Fibroblast of lung (primary cell): Measurements from ENCODE around the gene IKZF2. TPM values are rescaled to one million over a fixed set of nuclear protein-coding genes. Genes with fewer than 3 reads are reported as not detected.

Experiments
- DNase-seq, 2 donors: peaks; one replicate each; pipeline versions ENCODE4 v3.0.0 to v3.0.0-alpha.2; 2010; ENCODE audit warnings: low read depth in 2 of 2
- H2AFZ ChIP-seq: 2 replicates; pipeline ENCODE4 v1.5.1; 2012; ENCODE audit warnings: low read length, control low read depth, inconsistent platforms
- H3K27ac ChIP-seq: 2 replicates; pipeline ENCODE4 v1.5.1; 2011; ENCODE audit warnings: low read length, control low read depth; ENCODE audit not compliant: insufficient read depth
- H3K27me3 ChIP-seq: 2 replicates; pipeline ENCODE4 v1.5.1; 2011; ENCODE audit warnings: mild to moderate bottlenecking, low read length; ENCODE audit not compliant: control insufficient read depth, insufficient read depth
- H3K36me3 ChIP-seq: 2 replicates; pipeline ENCODE4 v1.5.1; 2011; ENCODE audit warnings: low read length; ENCODE audit not compliant: control insufficient read depth, insufficient read depth
- H3K4me1 ChIP-seq: 2 replicates; pipeline ENCODE4 v1.5.1; 2011; ENCODE audit warnings: low read length; ENCODE audit not compliant: control insufficient read depth, insufficient read depth; ENCODE audit errors: extremely low read depth
- H3K4me2 ChIP-seq: 2 replicates; pipeline ENCODE4 v1.5.1; 2011; ENCODE audit warnings: low read length, control low read depth; ENCODE audit not compliant: insufficient read depth; ENCODE audit errors: extremely low read depth
- H3K4me3 ChIP-seq, 4 experiments: fragments of 200-600 bp in 1 of 4; sonication (generic) in 1 of 4; replicated peaks in 1 of 4; 2 replicates each; pipeline ENCODE4 v1.5.1; 2011 to 2016; ENCODE audit warnings: low read length in 4 of 4, low read depth in 3 of 4, mild to moderate bottlenecking in 3 of 4, control low read depth in 2 of 4, inconsistent platforms in 1 of 4, mixed read lengths in 1 of 4; ENCODE audit not compliant: insufficient read depth in 1 of 4; ENCODE audit errors: control extremely low read depth in 1 of 4
- H3K79me2 ChIP-seq: 2 replicates; pipeline ENCODE4 v1.5.1; 2012; ENCODE audit warnings: mild to moderate bottlenecking, low read length, inconsistent platforms; ENCODE audit not compliant: control insufficient read depth, insufficient read depth
- H3K9ac ChIP-seq: 2 replicates; pipeline ENCODE4 v1.5.1; 2011; ENCODE audit warnings: mild to moderate bottlenecking, low read length, control low read depth; ENCODE audit not compliant: insufficient read depth
- H3K9me3 ChIP-seq: 2 replicates; pipeline ENCODE4 v1.5.1; 2012; ENCODE audit warnings: low read depth, low read length; ENCODE audit not compliant: control insufficient read depth, insufficient read depth
- H4K20me1 ChIP-seq: 2 replicates; pipeline ENCODE4 v1.5.1; 2011; ENCODE audit warnings: low read length; ENCODE audit not compliant: control insufficient read depth, insufficient read depth; ENCODE audit errors: extremely low read depth
- CTCF ChIP-seq, 2 donors: IDR thresholded peaks in 1 of 2; conservative IDR thresholded peaks in 1 of 2; 1 replicate in 1 of 2; 2 replicates in 1 of 2; pipeline ENCODE4 v1.5.1; 2011 to 2012; ENCODE audit warnings: low read length in 2 of 2, control low read depth in 1 of 2, inconsistent platforms in 1 of 2, low read depth in 1 of 2, mild to moderate bottlenecking in 1 of 2
- EZH2 ChIP-seq: IDR thresholded peaks from 2 replicates; pipeline ENCODE4 v1.5.1; 2012; ENCODE audit warnings: low read length, control low read depth, mild to moderate bottlenecking; ENCODE audit errors: missing control alignments
- polyA plus RNA-seq, 2 donors: library from polyadenylated mRNA; depleted of rRNA in 1 of 2; stranded (reverse) in 1 of 2; unstranded in 1 of 2; fragments of >200 nt; gene quantifications; 2 replicates each; pipeline ENCODE4 v1.2.1, GENCODE V29; 2011 to 2012; ENCODE audit warnings: missing spikeins in 1 of 2
- total RNA-seq: library from RNA; depleted of rRNA; stranded (reverse); fragments of >200 nt; gene quantifications from 2 replicates; pipeline ENCODE4 v1.2.1, GENCODE V29; 2014

IKZF2 gene
- total and polyA plus RNA-seq, 2 donors (not counting 1 experiment from before 2014, with no cell fraction given) = 4.9 to 17.2 TPM

- Histone ChIP-seq H3K79me2 (no peaks in the 10 kb centered on the region), H3K27ac (no peak overlapping the region), H3K9me3 (no peaks in the 10 kb centered on the region), H3K4me1 (peaks cover 14% of the 10 kb centered on the region), H3K27me3 (no peaks in the 10 kb centered on the region), H4K20me1 (no peaks in the 10 kb centered on the region), H3K9ac (no peak overlapping the region), H2AFZ (no peak overlapping the region), H3K4me3 (no peak overlapping the region), H3K36me3 (no peaks in the 10 kb centered on the region), H3K4me2 (peak overlapping the region; percentile 8)
- peak in 1 of 2 donors; percentile 23 for DNase-seq
- TF ChIP-seq CTCF (conservative IDR thresholded peaks at IDR 0.05 in 1 of 2, IDR thresholded peaks at IDR 0.05 in 1 of 2; ENCODE audit: low read depth in 1 of 2, low read length in 2 of 2) (no peak), EZH2 (no peak)
These were observed 36.0 kb upstream of the IKZF2 start for GRCh38 chr2:213187386-213187785.

GRCh38 chr2:213185147-213185822, 33.9 kb upstream of the IKZF2 start:
- Histone ChIP-seq H3K4me2 (no peak overlapping the region), H3K9ac (no peak overlapping the region), H3K27ac (no peak overlapping the region), H3K4me3 (no peak overlapping the region), H2AFZ (no peak overlapping the region), H3K4me1 (peaks cover 14% of the 10 kb centered on the region), H3K79me2 (no peaks in the 10 kb centered on the region), H3K27me3 (no peaks in the 10 kb centered on the region), H4K20me1 (no peaks in the 10 kb centered on the region), H3K36me3 (no peaks in the 10 kb centered on the region), H3K9me3 (no peaks in the 10 kb centered on the region)
- TF ChIP-seq EZH2 = no peak
- TF ChIP-seq CTCF (conservative IDR thresholded peaks at IDR 0.05 in 1 of 2, IDR thresholded peaks at IDR 0.05 in 1 of 2; ENCODE audit: low read depth in 1 of 2, low read length in 2 of 2) = no peak
- no peak for DNase-seq

DNA sequence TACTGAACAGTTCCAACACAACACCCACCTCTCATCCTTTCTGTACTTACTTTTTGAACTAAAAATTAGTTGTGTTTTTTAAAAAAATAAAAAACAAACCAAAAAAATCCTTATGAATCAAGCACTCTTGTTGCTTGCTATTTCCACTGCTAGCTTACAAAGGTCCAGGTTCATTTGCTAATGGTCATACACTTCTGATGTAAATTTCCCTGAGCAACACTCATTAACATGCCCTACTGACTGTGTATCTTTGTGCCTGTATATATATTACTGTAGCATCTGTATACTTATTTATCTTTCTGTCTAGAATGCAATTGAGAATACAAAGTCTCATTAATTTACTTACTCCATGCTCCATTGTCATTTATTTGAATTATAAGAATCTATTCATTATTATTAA, 30.3 kb upstream of the IKZF2 start:
- H3K79me2 ChIP-seq = no peaks in the 10 kb centered on the region
- no peak overlapping the region for H3K4me3 ChIP-seq
- H3K27ac ChIP-seq = no peak overlapping the region
- no peak for TF ChIP-seq CTCF (conservative IDR thresholded peaks at IDR 0.05 in 1 of 2, IDR thresholded peaks at IDR 0.05 in 1 of 2; ENCODE audit: low read depth in 1 of 2, low read length in 2 of 2)
- no peak for TF ChIP-seq EZH2
- no peak overlapping the region for H2AFZ ChIP-seq
- no peak overlapping the region for H3K4me2 ChIP-seq
- no peaks in the 10 kb centered on the region for H3K36me3 ChIP-seq
- no peaks in the 10 kb centered on the region for H3K9me3 ChIP-seq
- no peaks in the 10 kb centered on the region for H4K20me1 ChIP-seq
- DNase-seq = no peak
- no peaks in the 10 kb centered on the region for H3K27me3 ChIP-seq
- H3K4me1 ChIP-seq = no peaks in the 10 kb centered on the region
- no peak overlapping the region for H3K9ac ChIP-seq
